ENCODE measurements around the gene CDC5L.

Gene CDC5L

GRCh38 chr6:44373787-44374186 lies 13.7 kb upstream of the CDC5L start:
- TF ChIP-seq REST (IDR thresholded peaks at IDR 0.05; ENCODE audit: insufficient read depth in 1 of 2, low read depth in 2 of 2, low read length in 2 of 2) (no peak), POLR2AphosphoS5 (IDR thresholded peaks at IDR 0.05; ENCODE audit: low read depth, low read length) (no peak), SIN3A (IDR thresholded peaks at IDR 0.05; ENCODE audit: borderline replicate concordance, insufficient read depth, low read length) (no peak), FOXP2 (optimal IDR thresholded peaks at IDR 0.05; ENCODE audit: borderline replicate concordance, extremely low read depth, extremely low read length, insufficient read depth) (no peak), TAF1 (IDR thresholded peaks at IDR 0.05; ENCODE audit: borderline replicate concordance, insufficient read depth, low read length) (no peak)

GRCh38 chr6:44375071-44375470 lies 12.4 kb upstream of the CDC5L start:
- TF ChIP-seq FOXP2 (optimal IDR thresholded peaks at IDR 0.05; ENCODE audit: borderline replicate concordance, extremely low read depth, extremely low read length, insufficient read depth), result no peak
- TF ChIP-seq SIN3A (IDR thresholded peaks at IDR 0.05; ENCODE audit: borderline replicate concordance, insufficient read depth, low read length), result no peak
- no peak for TF ChIP-seq POLR2AphosphoS5 (IDR thresholded peaks at IDR 0.05; ENCODE audit: low read depth, low read length)
- no peak for TF ChIP-seq REST (IDR thresholded peaks at IDR 0.05; ENCODE audit: insufficient read depth in 1 of 2, low read depth in 2 of 2, low read length in 2 of 2)
- TF ChIP-seq TAF1 (IDR thresholded peaks at IDR 0.05; ENCODE audit: borderline replicate concordance, insufficient read depth, low read length), result no peak

- no peak for TF ChIP-seq TAF1 (IDR thresholded peaks at IDR 0.05; ENCODE audit: borderline replicate concordance, insufficient read depth, low read length)
- no peak for TF ChIP-seq FOXP2 (optimal IDR thresholded peaks at IDR 0.05; ENCODE audit: borderline replicate concordance, extremely low read depth, extremely low read length, insufficient read depth)
- no peak for TF ChIP-seq REST (IDR thresholded peaks at IDR 0.05; ENCODE audit: insufficient read depth in 1 of 2, low read depth in 2 of 2, low read length in 2 of 2)
- TF ChIP-seq SIN3A (IDR thresholded peaks at IDR 0.05; ENCODE audit: borderline replicate concordance, insufficient read depth, low read length), result no peak
- no peak for TF ChIP-seq POLR2AphosphoS5 (IDR thresholded peaks at IDR 0.05; ENCODE audit: low read depth, low read length)
Observed at GRCh38 chr6:44377484-44377883, 10.0 kb upstream of the CDC5L start.

GRCh38 chr6:44377971-44378370 lies 9.5 kb upstream of the CDC5L start:
- TF ChIP-seq POLR2AphosphoS5 (IDR thresholded peaks at IDR 0.05; ENCODE audit: low read depth, low read length), result no peak

- TF ChIP-seq POLR2AphosphoS5 (IDR thresholded peaks at IDR 0.05; ENCODE audit: low read depth, low read length) (no peak), FOXP2 (optimal IDR thresholded peaks at IDR 0.05; ENCODE audit: borderline replicate concordance, extremely low read depth, extremely low read length, insufficient read depth) (no peak)
Observed at GRCh38 chr6:44381739-44382138, 5.8 kb upstream of the CDC5L start.

- TF ChIP-seq POLR2AphosphoS5 (IDR thresholded peaks at IDR 0.05; ENCODE audit: low read depth, low read length), result no peak
- no peak for TF ChIP-seq TAF1 (IDR thresholded peaks at IDR 0.05; ENCODE audit: borderline replicate concordance, insufficient read depth, low read length)
- TF ChIP-seq REST (IDR thresholded peaks at IDR 0.05; ENCODE audit: insufficient read depth in 1 of 2, low read depth in 2 of 2, low read length in 2 of 2), result no peak
- TF ChIP-seq FOXP2 (optimal IDR thresholded peaks at IDR 0.05; ENCODE audit: borderline replicate concordance, extremely low read depth, extremely low read length, insufficient read depth), result no peak
- no peak for TF ChIP-seq SIN3A (IDR thresholded peaks at IDR 0.05; ENCODE audit: borderline replicate concordance, insufficient read depth, low read length)
Observed at GRCh38 chr6:44386364-44386928, 1.1 kb upstream of the CDC5L start.
